Head of caudate nucleus (tissue), 42 donors: ENCODE results near the gene CELF4.

Experiments
- DNase-seq, 42 donors: peaks; one replicate each; pipeline versions ENCODE4 v3.0.0 to v3.0.0-alpha.2; 2020 to 2021; ENCODE audit warnings: mixed read lengths in 7 of 42
- intact Hi-C: fragments of 100-400 bp; cut with DNase I; formaldehyde crosslinking; loops from one replicate; pipeline ENCODE4 v1.15.0; 2022

The CELF4 gene

DNA sequence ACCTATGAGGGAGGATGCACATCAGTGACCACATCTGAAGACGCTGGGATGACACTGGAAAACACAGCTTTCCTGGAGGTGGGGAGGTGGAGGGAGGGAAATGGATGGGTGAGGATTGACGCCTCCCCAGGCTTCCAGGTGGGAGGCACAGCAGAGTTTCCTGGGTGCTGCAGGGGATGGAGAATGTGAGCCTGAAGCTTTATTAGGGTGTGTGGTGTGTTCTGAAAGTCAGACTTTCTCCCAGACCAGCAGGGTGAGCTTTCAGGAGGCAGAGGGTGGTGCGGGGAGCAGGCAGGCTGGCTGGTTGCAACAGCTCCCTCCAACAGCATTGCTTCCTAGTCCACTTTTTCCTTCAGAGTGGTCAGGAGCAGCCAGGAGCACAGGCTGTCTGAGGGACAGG lies 263.1 kb downstream of the CELF4 start:
- intact Hi-C loops, result no loop called here

DNA sequence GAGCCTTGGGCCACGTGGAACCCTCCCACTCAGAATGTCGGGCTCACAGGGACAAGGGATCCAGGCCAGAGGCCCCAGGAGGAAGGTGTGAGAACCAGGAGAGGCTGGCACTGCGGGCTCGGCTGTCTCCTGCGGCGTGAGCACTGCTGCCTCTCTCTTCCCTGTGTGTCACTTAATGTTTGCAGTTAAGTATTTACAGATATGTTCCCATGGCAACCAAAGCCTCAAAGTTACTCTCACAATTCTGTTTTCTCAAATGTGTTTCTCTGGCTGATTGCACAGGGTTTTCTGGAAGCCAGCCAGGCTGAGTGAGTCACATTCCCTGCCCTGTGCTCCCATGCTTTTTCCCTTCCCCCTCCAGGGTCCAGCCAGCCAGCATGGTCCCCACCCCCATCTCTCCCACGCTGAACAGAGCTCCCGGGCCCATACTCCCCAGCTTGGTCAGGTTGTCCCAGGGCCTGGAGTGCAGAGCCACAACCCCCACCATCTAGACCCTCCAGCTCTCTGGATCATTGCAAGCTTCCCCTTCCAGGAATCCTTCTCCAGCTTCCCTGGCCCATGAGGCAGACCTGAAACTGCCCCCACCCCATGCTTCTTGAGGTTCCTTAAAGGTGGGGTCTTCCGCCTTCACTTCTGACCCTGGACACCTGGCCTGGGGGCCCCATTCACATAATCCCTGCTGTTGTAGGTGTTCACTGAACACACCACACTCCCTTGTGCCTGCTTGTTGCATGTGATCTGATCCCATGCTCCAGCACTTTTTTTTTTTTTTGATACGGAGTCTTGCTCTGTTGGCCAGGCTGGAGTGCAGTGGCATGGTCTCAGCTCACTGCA lies 265.9 kb downstream of the CELF4 start:
- intact Hi-C loops, result no loop called here
- peak; percentile 38 to 92 (median 69) for DNase-seq

More for the DNA sequence above, 263.1 kb downstream of the CELF4 start:
- DNase-seq, result peak in 18 of 42 donors; percentile 24 to 77 (median 46)

DNA sequence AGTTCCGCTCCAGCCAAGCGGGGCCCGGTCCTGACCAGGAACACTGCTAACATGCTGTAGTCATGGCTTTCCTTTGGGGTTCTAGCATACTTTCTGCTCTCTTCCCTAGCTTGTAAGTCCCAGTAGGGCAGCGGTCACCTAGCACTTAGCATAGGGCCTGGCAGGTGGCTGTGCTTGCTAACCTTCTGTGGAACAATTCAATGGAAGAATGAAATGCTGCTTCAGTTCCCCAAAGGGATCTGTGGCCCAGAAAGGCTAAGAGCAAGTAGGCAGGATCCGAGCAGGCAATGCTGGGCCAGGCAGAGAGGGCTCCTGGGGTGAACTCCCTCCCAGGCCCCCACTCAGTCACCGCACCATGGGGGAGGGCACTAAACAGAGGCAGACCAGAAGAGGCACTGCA lies 266.8 kb downstream of the CELF4 start:
- DNase-seq, result no peak
- intact Hi-C loops, result no loop called here

DNA sequence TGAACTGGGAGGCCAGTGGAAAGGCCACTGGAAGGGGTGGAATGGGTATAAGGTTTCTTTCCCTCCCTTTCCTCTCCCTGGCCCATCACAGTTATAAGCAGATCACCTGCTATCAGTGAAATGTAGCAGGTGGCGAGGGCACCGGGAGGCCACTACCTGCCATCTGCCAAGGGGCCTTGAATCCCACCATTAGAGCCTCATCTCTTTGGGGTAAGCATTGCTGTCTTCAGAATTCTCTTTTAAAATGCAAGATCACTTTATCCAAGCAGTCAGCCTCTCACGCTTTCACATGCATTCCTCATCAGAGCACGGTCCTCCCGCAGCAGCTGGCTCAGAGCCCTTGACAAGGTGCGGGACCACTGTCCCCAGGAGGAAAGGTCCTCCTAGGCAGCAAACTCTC lies 268.5 kb downstream of the CELF4 start:
- intact Hi-C loops, result no loop called here
- no peak for DNase-seq

DNA sequence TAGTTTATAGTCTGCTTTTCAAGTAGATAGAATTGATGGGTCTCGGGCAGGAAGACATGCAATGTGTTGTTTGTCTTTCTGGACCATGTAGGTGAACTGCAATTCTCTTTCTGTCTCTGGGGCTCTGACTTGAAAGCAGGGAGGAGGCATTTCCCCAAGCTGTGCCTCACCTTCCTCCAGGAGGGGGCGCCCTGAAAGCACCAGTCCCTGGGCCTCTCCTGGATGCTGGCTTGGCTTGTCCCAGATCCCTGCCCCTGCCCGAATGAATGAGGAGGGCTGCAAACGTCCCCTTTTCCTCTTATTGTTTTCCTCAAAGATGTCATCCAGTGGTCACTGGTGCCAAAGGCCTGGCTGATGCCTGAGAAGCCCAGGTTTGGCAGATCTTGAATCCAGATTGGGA lies 270.6 kb downstream of the CELF4 start:
- DNase-seq, result peak in 11 of 42 donors; percentile 21 to 60 (median 39)
- intact Hi-C loops, result no loop called here

DNA sequence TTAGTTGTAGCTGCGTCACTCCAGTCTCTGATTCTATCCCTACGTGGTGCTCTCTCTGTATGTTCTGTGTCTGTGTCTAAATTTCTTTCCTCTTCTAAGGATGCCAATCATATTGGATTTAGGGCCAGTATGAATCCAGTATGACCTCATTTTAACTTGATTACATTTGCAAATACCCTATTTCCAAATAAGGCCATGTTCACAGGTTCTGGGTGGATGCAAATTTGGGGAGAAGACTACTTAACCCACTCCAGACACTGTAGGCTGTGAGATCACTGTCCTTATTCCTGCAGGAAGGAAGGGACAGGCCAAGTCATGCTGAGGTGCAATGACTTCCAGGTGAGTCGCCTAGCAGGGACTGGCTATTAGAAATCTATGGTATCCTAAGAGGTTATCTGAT lies 272.2 kb downstream of the CELF4 start:
- no peak for DNase-seq

DNA sequence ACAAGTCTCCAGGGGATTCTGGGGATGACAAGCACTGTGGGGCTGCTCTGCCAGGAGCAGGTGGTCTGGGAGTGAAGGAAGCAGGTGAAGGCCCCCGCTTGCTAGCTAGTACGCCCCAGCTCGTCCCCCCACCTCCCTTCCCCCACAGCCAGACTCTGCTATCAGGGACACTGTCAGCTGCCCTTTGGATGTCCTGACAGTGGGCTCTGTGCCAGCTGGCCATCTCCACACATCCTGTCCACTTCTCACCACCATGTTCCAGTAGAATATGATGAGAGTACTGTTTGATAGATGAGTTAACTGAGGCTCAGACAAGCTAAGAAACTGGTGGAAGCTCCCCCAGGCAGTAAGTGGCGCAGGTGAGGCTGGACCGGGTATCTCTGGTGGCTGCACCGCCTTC lies 276.2 kb downstream of the CELF4 start:
- intact Hi-C loops, result no loop called here
- no peak for DNase-seq

More for the DNA sequence above, 272.2 kb downstream of the CELF4 start:
- intact Hi-C loops, result no loop called here

DNA sequence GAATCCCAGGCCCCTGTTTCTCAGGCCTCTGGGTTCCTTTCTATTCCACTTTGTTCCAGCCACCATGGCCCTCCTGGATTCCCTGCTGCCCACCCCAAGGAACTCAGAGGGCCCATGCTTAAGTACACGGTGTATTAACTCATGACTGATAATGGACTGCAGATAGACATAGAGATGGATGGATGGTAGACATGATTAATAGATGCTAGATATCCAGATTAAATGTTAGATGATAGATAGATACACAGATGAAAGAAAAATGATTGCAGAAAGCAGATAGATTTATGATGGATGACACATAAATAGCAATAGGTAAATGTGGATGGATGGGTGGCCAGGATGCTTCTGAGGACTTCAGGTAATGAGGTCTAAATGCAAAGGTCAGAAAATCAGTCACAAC lies 278.0 kb downstream of the CELF4 start:
- intact Hi-C loops, result no loop called here
- DNase-seq, result no peak

DNA sequence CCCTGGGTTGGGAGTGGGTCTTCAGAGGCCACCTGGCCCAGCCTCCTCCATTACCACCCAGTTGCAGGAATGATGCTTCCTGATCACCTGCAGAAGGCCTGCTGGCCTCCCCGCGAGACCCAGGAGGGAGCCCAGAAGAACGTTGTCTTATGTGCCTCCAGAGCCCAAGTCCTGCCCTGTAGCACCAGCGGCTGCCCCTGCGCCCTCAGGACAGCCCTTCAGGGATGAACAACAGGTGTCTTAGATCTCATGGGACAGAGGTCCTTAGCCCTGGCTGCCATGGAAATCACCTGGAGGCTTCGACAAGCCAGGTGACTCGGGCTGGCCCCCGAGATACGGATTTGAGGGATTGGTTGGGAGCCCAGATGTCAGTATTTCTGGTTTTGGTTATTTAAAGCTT lies 278.8 kb downstream of the CELF4 start:
- intact Hi-C loops, result no loop called here
- DNase-seq, result no peak

DNA sequence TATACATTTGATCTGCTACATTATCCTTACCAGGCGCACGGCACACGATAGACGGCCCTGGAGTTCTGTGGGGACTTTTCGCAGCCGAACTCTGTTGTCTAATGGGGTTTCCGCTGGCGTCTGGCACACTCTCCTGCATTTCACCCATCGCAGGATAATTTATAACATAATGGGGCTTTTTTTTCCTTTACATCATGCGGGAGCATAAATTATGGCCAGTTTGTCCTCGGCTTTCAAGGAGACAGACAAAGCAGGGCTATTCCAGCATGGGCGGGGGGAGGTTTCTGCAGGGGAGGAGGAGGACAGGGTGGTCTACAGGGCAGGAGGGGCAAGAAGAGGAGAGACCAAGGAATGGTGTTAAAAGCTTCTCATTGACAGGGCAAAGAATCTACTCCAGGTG lies 279.8 kb downstream of the CELF4 start:
- DNase-seq, result no peak
- intact Hi-C loops, result no loop called here

DNA sequence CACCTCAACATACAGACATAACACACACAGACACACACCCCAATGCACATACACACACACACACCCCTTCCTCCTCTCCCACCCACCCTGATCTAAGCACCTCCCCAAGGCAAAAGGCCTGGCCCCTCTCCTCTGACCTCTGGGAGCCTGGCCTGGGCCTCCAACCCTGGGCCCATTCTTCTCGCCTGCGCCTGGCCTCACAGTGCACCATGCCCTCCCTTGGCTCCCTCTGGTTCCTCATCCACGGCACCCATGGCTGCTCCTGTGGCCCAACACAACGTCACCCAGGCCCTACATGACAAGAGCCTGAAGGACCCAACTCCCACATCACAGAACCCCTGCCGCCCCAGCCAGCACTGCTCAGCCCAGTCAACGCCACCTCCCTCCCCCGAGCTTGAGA lies 281.3 kb downstream of the CELF4 start:
- DNase-seq, result no peak
- intact Hi-C loops, result no loop called here

DNA sequence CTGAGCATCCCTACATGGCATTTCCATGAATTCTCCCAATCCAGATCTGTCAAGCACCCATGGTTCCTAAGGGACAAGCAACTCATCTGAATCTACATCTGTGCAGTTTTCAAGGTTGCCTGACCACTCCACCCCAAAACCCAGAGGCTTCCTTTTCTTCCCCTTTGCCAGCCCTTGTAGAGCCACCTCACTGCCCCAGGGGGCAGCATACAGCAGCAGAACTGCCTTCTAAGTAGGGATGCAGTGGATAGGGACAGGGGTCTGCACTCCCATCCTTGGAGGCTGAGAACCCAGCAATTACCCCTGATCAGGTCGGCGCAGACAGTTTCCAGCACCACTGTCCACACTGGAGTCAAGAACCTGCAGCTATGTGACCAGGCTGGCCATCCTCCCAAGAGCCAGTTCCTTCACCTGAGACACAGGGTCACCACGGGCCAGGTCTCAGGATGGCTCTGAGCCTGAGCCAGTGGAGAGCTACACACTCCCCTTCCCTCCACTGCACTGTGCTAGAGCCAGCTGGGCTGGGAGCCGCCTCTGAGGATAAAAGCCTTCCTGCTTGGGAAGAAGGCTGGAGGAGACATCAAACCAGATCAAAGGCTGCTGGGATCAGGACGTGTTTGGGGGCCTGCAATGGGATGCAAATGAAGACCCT lies 283.1 kb downstream of the CELF4 start:
- no peak for DNase-seq

DNA sequence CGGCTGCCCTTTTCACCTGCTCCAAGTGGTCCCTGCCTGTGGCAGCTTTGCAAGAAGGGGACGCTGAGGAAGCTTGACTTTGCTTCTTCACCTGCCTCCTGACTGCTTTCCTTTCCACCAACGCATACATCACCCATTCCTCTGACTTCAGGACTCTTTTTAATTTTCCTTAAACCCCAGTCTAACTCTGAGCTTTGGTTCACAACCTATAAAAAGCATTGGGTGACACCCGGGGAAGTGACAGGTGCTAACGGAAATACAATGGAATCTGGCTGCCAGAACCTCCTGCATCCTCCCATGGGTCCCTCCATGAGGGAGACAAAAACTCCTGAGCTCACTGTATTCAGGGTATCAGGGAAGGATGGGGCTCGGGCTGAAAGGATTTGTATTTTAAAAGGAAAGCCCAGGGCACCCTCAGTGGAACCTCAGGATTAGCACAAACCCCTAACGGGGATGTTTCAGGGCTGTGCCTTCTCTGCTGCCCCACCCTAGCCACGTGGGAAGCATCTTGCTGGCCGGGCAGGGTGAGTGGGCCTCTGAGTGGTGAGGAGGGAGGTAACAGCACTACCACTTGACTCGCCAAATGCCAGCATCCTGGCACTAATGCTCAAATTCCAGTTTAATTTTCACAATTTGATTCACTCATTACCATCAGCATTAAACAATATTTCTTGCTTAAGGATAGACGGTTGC lies 284.8 kb downstream of the CELF4 start:
- intact Hi-C loops, result no loop called here
- DNase-seq, result peak in 5 of 42 donors; percentile 25 to 63 (median 55)

More for the DNA sequence above, 283.1 kb downstream of the CELF4 start:
- intact Hi-C loops, result no loop called here

DNA sequence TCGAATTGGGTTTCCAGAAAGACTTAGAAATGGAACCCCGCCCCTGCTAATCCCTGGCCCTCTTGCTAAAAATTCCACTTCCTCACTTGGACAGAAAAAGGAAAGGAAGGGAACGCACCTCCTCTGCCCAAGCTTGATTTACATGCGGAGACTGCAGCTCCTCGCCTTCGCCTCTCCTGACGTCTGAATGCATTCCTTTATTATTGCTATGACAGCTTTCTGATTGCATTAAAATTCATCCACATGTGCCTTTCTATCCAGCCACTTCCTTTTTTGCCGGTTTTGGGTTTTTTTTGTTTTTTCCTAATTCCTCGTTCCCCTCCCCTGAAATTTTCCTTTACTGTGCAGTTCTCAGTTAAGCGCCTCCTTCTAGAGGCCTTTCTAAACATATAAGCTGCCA lies 287.8 kb downstream of the CELF4 start:
- peak in 10 of 42 donors; percentile 29 to 73 (median 48) for DNase-seq
- intact Hi-C loops, result no loop called here

DNA sequence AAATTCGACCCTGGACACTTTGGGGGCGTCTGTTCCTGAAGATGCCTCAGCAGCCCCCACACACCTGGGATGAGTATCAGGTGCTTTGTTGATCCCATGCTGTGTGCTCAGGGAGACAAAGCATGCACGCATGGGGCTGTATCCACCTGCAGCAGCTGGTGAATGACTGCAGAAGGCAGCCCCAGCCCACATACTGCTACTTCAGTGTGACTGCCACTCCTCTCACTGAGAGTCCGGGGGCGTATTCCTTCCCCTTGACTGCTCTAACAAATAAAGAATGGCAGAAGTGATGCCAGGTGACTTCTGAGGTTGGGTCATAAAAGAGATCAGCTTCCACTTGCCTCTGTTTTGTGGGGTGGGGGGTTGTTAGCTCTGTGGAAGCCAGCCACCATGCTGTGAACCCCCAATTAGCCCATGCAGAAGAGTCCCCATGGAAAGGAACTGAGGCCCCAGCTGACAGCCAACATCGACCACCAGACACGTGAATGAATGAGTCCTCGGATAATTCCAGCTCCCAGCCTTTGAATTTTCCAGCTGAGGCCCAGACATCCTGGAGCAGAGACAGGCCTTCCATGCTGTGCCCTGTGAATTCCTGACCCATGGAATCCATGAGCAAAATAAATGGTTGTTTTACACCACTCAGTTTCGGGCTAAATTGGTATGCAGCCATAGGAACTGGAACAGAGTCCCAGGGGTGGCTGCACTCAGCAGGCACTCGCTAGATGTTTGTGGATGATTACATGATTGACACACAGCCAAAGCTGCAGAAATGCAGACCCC lies 289.3 kb downstream of the CELF4 start:
- peak in 6 of 42 donors; percentile 29 to 62 (median 40) for DNase-seq
- intact Hi-C loops, result no loop called here

DNA sequence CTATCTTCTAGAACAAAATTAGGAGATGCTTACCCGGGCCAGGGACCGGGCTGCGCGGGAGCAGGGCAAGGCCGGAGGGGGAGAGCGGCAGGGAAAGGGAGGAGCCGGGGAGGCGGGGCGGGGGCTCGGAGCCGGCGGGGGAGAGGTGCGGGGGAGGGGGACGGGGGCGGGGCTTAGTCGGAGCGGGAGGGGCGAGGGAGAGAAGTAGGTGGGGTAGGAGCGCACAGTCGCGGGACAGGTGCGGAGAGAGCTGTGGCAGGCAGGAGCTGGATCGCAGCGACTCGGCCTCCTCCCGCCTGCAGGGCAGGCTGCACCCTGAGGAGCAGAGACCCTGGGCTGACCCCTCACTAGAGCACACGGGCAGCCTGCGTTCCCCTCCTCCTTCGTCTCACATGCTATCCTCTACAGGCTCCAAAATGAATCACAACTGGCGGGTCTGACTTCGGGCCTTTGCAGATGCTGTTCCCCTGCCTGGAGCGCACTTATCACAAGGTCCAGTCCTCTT lies 290.3 kb downstream of the CELF4 start:
- no peak for DNase-seq
- intact Hi-C loops, result no loop called here

DNA sequence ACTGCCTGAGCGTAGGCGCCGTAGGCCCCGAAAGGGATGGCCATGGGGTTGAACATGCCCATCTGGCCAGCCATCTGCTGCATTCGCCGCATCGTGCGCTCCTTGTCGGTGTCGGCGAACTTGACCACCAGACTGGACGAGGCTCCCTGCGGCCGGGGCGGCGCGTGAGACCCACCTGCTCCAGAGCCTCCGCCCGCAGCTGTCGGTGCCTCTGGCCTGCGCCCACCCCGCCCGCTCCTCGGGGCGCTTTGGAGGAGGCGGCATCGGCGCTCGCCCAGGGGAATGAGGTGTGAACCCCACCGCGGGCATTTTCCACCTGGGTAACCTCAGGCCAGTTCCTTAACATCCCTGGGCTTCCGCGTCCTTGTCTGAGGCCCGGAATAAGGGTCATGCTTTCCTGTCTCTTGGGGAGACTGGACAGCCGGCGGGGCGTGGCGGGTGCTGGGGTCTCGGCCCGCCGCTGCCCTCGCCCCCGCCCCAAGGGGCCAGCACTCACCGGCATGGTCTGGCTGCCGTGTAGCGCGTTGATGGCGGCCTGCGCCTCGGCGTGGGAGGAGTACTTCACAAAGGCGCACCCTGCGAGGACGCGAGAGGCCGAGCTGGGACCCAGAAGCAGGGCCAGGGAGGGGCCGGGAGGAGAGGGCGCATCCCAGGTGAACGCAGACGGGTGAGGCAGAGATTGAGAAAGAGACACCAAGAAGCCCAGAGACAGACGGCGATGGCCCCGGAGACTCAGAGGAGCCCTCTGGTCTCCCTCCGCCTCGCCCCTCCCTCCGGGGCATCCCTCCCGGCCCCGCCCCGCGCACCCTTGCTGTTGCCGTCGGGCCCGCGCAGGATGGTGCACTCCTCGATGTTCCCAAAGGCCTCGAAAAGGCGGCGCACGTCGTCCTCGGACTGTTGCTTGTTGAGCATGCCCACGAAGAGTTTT lies 291.0 kb downstream of the CELF4 start:
- no peak for DNase-seq
- intact Hi-C loops, result no loop called here

DNA sequence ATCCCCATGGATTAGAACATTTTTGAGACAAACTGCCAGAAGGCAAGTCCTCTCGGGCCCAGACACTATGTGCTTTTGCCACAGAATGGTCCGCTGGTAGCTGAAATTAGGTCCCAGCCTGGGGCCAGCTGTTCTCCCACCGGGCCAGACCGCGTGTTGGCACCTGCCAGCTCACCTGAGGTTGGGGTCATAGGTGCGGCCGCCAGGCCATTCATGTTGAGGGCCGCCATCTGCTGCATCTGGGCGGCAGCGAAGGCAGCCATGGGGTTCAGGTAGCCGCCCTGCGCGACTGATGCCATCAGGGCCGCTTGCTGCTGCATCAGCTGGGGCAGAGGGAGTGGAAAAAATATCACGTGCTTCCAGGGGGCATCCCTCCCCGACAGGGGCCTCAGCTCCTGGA lies 292.8 kb downstream of the CELF4 start:
- no peak for DNase-seq
- intact Hi-C loops, result no loop called here
